SU-DHL-6 (cell line): Measurements from ENCODE around the gene HDAC11.

Experiments used
- EZH2phosphoT487 ChIP-seq: fragments of 200-600 bp; sonication (generic), shearing (Covaris generic); conservative IDR thresholded peaks from 2 replicates; pipeline ENCODE4 v1.6.1; 2018; ENCODE audit warnings: mild to moderate bottlenecking, antibody characterized with exemption, low read length, moderate library complexity, mixed read lengths
- TF ChIP-seq, protein P1 (sequence below): fragments of 200-600 bp; sonication (generic); IDR thresholded peaks from one replicate; pipeline ENCODE4 v1.5.1; 2017; ENCODE audit warnings: antibody characterized with exemption, mild to moderate bottlenecking, low read length, moderate library complexity; ENCODE audit not compliant: insufficient read depth, poor library complexity, severe bottlenecking

DNA sequence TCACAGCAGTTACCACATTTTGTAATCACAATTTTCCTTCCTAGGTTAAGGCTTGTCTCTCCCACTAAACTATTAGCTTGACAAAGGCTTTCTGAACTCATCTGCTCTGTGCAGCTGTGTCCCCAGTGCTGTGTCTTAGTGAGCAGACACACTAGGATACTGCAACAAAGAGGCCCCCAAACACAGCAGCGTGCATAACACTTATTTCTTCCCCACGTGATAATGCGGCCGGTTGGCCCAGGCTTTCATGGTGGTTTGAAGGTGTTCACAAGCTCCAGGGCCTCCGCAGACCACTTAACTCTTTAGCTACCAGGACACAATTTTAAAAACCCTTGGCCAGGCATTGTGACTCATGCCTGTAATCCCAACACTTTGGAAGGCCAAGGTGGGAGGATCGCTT lies 2.2 kb upstream of the HDAC11 start:
- TF ChIP-seq, protein P1, sequence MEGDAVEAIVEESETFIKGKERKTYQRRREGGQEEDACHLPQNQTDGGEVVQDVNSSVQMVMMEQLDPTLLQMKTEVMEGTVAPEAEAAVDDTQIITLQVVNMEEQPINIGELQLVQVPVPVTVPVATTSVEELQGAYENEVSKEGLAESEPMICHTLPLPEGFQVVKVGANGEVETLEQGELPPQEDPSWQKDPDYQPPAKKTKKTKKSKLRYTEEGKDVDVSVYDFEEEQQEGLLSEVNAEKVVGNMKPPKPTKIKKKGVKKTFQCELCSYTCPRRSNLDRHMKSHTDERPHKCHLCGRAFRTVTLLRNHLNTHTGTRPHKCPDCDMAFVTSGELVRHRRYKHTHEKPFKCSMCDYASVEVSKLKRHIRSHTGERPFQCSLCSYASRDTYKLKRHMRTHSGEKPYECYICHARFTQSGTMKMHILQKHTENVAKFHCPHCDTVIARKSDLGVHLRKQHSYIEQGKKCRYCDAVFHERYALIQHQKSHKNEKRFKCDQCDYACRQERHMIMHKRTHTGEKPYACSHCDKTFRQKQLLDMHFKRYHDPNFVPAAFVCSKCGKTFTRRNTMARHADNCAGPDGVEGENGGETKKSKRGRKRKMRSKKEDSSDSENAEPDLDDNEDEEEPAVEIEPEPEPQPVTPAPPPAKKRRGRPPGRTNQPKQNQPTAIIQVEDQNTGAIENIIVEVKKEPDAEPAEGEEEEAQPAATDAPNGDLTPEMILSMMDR: no peak
- no peak for TF ChIP-seq EZH2phosphoT487
